Measurements from ENCODE around the gene HIRA. TPM values are rescaled to one million over a fixed set of nuclear protein-coding genes. Genes with fewer than 3 reads are reported as not detected.

HIRA gene
- total RNA-seq, 1 donor from 2014 or later = 36.2 TPM

DNA sequence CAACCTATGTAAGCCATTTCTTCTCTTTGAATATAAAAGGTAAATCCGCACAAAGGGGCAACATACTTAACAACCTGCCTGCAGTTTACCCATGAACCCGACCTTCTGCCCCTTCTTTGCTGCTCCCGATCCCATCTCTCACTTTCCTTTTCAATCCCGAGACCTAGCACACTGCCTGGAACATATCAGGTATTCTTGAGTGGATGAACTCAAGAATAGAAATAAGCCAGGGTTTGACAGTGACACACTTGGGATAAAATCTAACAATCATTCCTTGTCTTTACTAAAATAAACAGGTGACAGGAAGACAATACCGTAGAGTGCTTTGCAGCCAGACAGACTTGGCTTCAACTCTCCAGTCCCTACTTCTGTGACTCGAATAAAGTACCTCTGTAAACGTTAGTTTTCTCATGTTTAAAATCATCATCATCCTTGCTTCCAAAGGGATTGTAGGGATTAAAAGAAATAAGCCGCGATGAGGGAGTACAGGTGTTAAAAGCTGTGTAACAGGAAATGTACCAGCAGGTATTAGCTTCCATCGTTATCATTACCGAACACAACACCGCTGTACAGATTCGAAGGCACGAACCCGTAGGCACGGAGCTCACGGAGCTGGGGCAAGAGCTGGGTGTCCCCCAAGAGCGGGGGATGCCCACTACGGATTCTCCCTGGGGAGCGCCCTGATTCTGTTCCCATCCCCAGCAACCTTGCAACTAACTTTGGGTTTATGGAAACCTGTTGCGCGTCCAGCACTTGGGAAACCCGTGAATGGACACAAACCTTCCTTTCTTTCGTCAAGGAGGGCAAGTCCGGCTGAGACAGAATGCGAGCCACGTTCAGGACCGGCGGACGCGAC, 46.7 kb upstream of the HIRA start:
- peak overlapping the region; percentile 87 to 98 for H3K27ac ChIP-seq
- H3K9me3 ChIP-seq = no peaks in the 10 kb centered on the region
- peaks cover 3 to 11% of the 10 kb centered on the region in 2 donors for H3K4me1 ChIP-seq
- peak overlapping the region; percentile 84 to 85 for H3K4me3 ChIP-seq
- H3K36me3 ChIP-seq = peaks cover 16 to 18% of the 10 kb centered on the region in 2 donors
- DNase-seq (ENCODE audit: low spot score in 2 of 2) = no peak
- TF ChIP-seq, protein P1, sequence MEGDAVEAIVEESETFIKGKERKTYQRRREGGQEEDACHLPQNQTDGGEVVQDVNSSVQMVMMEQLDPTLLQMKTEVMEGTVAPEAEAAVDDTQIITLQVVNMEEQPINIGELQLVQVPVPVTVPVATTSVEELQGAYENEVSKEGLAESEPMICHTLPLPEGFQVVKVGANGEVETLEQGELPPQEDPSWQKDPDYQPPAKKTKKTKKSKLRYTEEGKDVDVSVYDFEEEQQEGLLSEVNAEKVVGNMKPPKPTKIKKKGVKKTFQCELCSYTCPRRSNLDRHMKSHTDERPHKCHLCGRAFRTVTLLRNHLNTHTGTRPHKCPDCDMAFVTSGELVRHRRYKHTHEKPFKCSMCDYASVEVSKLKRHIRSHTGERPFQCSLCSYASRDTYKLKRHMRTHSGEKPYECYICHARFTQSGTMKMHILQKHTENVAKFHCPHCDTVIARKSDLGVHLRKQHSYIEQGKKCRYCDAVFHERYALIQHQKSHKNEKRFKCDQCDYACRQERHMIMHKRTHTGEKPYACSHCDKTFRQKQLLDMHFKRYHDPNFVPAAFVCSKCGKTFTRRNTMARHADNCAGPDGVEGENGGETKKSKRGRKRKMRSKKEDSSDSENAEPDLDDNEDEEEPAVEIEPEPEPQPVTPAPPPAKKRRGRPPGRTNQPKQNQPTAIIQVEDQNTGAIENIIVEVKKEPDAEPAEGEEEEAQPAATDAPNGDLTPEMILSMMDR (IDR thresholded peaks at IDR 0.05) = no peak
- intact Hi-C loops (cut with DNase I) = loop anchor here (2.0 kb wide), 1 partner anchor 241 kb away; no protein-coding TSS in a partner anchor
- no peaks in the 10 kb centered on the region for H3K27me3 ChIP-seq

DNA sequence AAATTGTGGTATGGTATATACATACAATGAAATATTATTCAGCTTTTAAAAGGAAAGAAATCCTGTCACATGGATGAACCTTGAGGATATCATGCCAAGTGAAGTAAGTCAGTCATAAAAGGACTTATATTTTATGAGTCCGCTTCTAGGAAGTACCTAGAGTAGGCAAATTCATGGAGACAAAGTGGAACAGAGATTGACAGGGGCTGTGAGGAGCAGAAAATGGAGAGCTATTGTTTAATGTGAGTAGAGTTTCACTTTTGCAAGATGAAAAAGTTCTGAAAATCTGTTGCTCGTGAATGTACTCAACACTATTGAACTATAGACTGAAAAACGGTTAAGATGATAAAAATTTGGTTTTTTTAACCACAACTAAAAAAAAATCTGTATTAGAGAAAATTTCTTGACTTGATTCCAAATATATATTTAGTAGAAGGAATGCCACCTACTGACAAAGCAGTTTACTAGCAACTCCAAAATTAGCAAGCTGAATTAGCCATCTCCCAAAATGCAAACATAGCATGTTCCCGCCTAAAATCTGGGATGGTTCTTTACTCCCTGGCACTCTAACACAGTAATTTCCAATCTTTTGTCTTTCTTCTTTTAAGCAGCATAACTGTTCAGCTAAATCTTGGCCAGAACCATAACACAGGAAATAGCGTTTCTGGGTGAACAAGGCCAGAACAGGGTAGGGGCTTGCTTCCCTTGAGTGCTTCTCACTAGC, 46.0 kb upstream of the HIRA start:
- Histone ChIP-seq H3K36me3 (peaks cover 24 to 25% of the 10 kb centered on the region in 2 donors), H3K4me3 (peak overlapping the region; percentile 84 to 85), H3K9me3 (no peaks in the 10 kb centered on the region), H3K4me1 (peaks cover 3 to 11% of the 10 kb centered on the region in 2 donors), H3K27me3 (no peaks in the 10 kb centered on the region), H3K27ac (peak overlapping the region; percentile 7 to 98)
- TF ChIP-seq, protein P1 (IDR thresholded peaks at IDR 0.05) = peak in 1 of 3 experiments; percentile 24
- intact Hi-C loops (cut with DNase I) = loop anchor here (2.0 kb wide), 1 partner anchor 241 kb away; no protein-coding TSS in a partner anchor
- DNase-seq (ENCODE audit: low spot score in 2 of 2) = no peak

DNA sequence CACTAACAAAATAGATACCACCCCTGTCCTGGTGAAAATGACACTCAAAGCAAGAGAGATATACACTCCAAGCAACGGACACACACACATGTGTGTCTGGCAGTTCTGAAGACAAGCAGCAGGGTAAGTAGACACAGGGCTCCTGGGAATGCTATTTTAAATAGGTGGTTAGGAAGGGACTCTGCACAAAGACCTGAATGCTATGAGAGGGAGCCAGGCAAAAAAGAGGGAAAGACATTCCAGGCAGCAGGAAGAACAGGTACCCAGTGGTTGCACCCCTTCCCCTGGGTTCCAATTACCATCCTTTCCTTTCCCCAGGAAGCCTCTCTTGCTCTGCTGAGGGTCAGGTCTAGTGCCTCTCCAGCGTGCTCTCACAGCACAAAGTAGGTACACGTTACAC, 44.5 kb upstream of the HIRA start:
- intact Hi-C loops (cut with DNase I) = no loop called here
- H3K9me3 ChIP-seq = no peaks in the 10 kb centered on the region
- H3K4me3 ChIP-seq = no peak overlapping the region
- no peaks in the 10 kb centered on the region for H3K27me3 ChIP-seq
- no peak overlapping the region for H3K27ac ChIP-seq
- DNase-seq (ENCODE audit: low spot score in 2 of 2) = no peak
- TF ChIP-seq, protein P1 (IDR thresholded peaks at IDR 0.05) = no peak
- H3K4me1 ChIP-seq = peaks cover 3 to 11% of the 10 kb centered on the region in 2 donors
- peaks cover 39 to 40% of the 10 kb centered on the region in 2 donors for H3K36me3 ChIP-seq

DNA sequence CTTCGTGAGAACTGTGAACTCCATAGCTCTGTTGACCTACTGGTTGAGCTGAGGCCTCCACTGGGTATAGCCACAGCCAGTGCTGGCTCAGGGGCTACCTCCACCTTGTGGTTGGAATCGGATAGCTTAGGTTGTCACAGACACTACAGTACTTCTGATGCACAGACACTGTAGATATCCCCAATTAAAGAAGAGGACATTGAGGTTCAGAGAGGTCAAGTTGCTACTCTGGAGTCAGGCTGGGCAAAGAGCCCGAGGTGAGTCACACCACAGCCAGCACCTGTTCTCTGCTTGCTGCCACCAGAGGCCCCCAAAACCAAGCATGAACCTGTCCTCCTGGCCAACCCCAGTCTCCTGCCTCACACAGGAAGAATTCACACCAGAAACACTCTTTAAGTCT, 42.0 kb upstream of the HIRA start:
- DNase-seq (ENCODE audit: low spot score in 2 of 2) = no peak
- no peaks in the 10 kb centered on the region for H3K9me3 ChIP-seq
- no peak overlapping the region for H3K27ac ChIP-seq
- peaks cover 0 to 7% of the 10 kb centered on the region in 2 donors for H3K4me1 ChIP-seq
- intact Hi-C loops (cut with DNase I) = no loop called here
- H3K36me3 ChIP-seq = peaks cover 63 to 64% of the 10 kb centered on the region in 2 donors
- no peaks in the 10 kb centered on the region for H3K27me3 ChIP-seq
- TF ChIP-seq, protein P1 (IDR thresholded peaks at IDR 0.05) = no peak
- H3K4me3 ChIP-seq = no peak overlapping the region

DNA sequence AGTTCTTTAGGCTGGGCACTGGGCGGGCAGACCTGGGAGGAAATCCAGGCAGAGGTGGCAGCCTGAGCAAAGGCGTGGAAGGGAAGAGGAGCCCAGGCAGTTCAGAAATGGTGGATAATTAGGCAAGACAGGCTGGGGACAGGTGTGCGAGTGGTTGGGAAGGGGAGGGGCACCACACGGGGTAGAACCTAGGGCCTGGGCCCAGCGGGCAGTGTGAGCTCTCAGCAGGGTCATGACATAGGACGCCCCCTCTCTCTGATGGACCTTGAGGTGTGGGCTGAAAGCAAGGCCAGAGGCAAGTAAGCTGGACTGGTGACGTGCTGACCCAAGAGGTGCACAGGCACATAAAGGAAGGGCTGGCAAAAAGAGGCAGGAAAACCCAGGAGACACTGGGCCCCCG, 40.7 kb upstream of the HIRA start:
- Histone ChIP-seq H3K9me3 (no peaks in the 10 kb centered on the region), H3K4me1 (peaks cover 0 to 1% of the 10 kb centered on the region in 2 donors), H3K36me3 (peaks cover 76 to 78% of the 10 kb centered on the region in 2 donors), H3K27me3 (no peaks in the 10 kb centered on the region), H3K27ac (no peak overlapping the region), H3K4me3 (no peak overlapping the region)
- intact Hi-C loops (cut with DNase I) = no loop called here
- no peak for DNase-seq (ENCODE audit: low spot score in 2 of 2)
- TF ChIP-seq, protein P1 (IDR thresholded peaks at IDR 0.05) = no peak

Measured in ascending aorta (tissue), 2 donors.